Colonic mucosa (tissue), 4 donors: Measurements from ENCODE around the gene IL1RN. TPM values are rescaled to one million over a fixed set of nuclear protein-coding genes. Genes with fewer than 3 reads are reported as not detected.

Source experiments
- DNase-seq: peaks from one replicate; pipeline ENCODE4 v3.0.0-alpha.2; 2020
- H3K27ac ChIP-seq: fragments of 200-600 bp; one replicate; pipeline ENCODE4 v1.8.0; 2021
- H3K27me3 ChIP-seq: fragments of 200-600 bp; one replicate; pipeline ENCODE4 v1.8.0; 2021
- H3K36me3 ChIP-seq: fragments of 200-600 bp; one replicate; pipeline ENCODE4 v1.8.0; 2021
- H3K4me1 ChIP-seq: fragments of 200-600 bp; one replicate; pipeline ENCODE4 v1.8.0; 2021; ENCODE audit warnings: mild to moderate bottlenecking
- H3K4me3 ChIP-seq: fragments of 200-600 bp; one replicate; pipeline ENCODE4 v1.8.0; 2021
- H3K9ac ChIP-seq, 2 donors: one replicate each; pipeline ENCODE4 v1.7.0; 2013; ENCODE audit warnings: control low read depth in 2 of 2, low read depth in 2 of 2, low read length in 2 of 2
- H3K9me3 ChIP-seq: fragments of 200-600 bp; one replicate; pipeline ENCODE4 v1.8.0; 2021
- CTCF ChIP-seq: fragments of 200-600 bp; IDR thresholded peaks from one replicate; pipeline ENCODE4 v1.8.0; 2022; ENCODE audit warnings: antibody characterized with exemption, mild to moderate bottlenecking
- intact Hi-C: fragments of 100-400 bp; cut with DNase I; formaldehyde crosslinking; loops from one replicate; pipeline ENCODE4 v1.14.1; 2022
- total RNA-seq, 2 donors: library from RNA; stranded (reverse); fragmentation: NEBNext Ultra II Directional in 1 of 2; extraction: Animal tissue kit (Norgen Biotek cat#: 25700) in 1 of 2; gene quantifications; one replicate each; pipeline ENCODE4 v1.2.1, GENCODE V29; 2021
- donor health status: healthy.
- donor health status: DM: no; HTN: no; CAD: no.
- donor health status: DM: no; HTN: no; CAD: no.

The IL1RN gene
- total RNA-seq, 2 donors from 2014 or later: 1.5 to 6.0 TPM

- Histone ChIP-seq H3K4me3 (no peak overlapping the region), H3K9me3 (no peaks in the 10 kb centered on the region), H3K27me3 (no peaks in the 10 kb centered on the region), H3K4me1 (no peaks in the 10 kb centered on the region), H3K9ac (no peak overlapping the region), H3K36me3 (no peaks in the 10 kb centered on the region), H3K27ac (no peak overlapping the region)
- intact Hi-C loops: loop anchor here (5.0 to 10.0 kb wide), 2 partner anchors 53 to 116 kb away; no protein-coding TSS in a partner anchor
- no peak for TF ChIP-seq CTCF
- DNase-seq: no peak
These were observed 45.7 kb upstream of the IL1RN start for GRCh38 chr2:113081488-113082210.

GRCh38 chr2:113083296-113083695 lies 44.1 kb upstream of the IL1RN start:
- no peak overlapping the region for H3K9ac ChIP-seq
- H3K9me3 ChIP-seq: no peaks in the 10 kb centered on the region
- H3K27me3 ChIP-seq: no peaks in the 10 kb centered on the region
- intact Hi-C loops: loop anchor here (5.0 to 10.0 kb wide), 2 partner anchors 52 to 114 kb away; no protein-coding TSS in a partner anchor
- H3K27ac ChIP-seq: no peak overlapping the region
- no peak overlapping the region for H3K4me3 ChIP-seq
- DNase-seq: no peak
- no peaks in the 10 kb centered on the region for H3K36me3 ChIP-seq
- no peak for TF ChIP-seq CTCF
- H3K4me1 ChIP-seq: no peaks in the 10 kb centered on the region

- intact Hi-C loops: loop anchor here (5.0 to 10.0 kb wide), 2 partner anchors 50 to 113 kb away; no protein-coding TSS in a partner anchor
- H3K9me3 ChIP-seq: no peaks in the 10 kb centered on the region
- DNase-seq: no peak
- H3K4me3 ChIP-seq: no peak overlapping the region
- H3K36me3 ChIP-seq: no peaks in the 10 kb centered on the region
- TF ChIP-seq CTCF: peak; percentile 30
- H3K4me1 ChIP-seq: no peaks in the 10 kb centered on the region
- H3K9ac ChIP-seq: no peak overlapping the region
- no peak overlapping the region for H3K27ac ChIP-seq
- H3K27me3 ChIP-seq: no peaks in the 10 kb centered on the region
These were observed 43.0 kb upstream of the IL1RN start for GRCh38 chr2:113084249-113085000.

- intact Hi-C loops: loop anchor here (10.0 kb wide), 1 partner anchor 49 kb away; no protein-coding TSS in a partner anchor
- Histone ChIP-seq H3K27ac (no peak overlapping the region), H3K27me3 (no peaks in the 10 kb centered on the region), H3K9ac (no peak overlapping the region), H3K4me1 (no peaks in the 10 kb centered on the region), H3K9me3 (no peaks in the 10 kb centered on the region), H3K36me3 (no peaks in the 10 kb centered on the region), H3K4me3 (no peak overlapping the region)
- no peak for TF ChIP-seq CTCF
- no peak for DNase-seq
These were observed 41.9 kb upstream of the IL1RN start for GRCh38 chr2:113085542-113085941.

GRCh38 chr2:113088213-113088992 lies 39.0 kb upstream of the IL1RN start:
- no peaks in the 10 kb centered on the region for H3K27me3 ChIP-seq
- H3K9ac ChIP-seq: no peak overlapping the region
- no peaks in the 10 kb centered on the region for H3K4me1 ChIP-seq
- H3K27ac ChIP-seq: no peak overlapping the region
- H3K9me3 ChIP-seq: no peaks in the 10 kb centered on the region
- DNase-seq: no peak
- intact Hi-C loops: loop anchor here (10.0 kb wide), 1 partner anchor 46 kb away; no protein-coding TSS in a partner anchor
- TF ChIP-seq CTCF: no peak
- H3K36me3 ChIP-seq: no peaks in the 10 kb centered on the region
- H3K4me3 ChIP-seq: no peak overlapping the region
